ENCODE results near the gene AP3B1.

AP3B1 gene

DNA sequence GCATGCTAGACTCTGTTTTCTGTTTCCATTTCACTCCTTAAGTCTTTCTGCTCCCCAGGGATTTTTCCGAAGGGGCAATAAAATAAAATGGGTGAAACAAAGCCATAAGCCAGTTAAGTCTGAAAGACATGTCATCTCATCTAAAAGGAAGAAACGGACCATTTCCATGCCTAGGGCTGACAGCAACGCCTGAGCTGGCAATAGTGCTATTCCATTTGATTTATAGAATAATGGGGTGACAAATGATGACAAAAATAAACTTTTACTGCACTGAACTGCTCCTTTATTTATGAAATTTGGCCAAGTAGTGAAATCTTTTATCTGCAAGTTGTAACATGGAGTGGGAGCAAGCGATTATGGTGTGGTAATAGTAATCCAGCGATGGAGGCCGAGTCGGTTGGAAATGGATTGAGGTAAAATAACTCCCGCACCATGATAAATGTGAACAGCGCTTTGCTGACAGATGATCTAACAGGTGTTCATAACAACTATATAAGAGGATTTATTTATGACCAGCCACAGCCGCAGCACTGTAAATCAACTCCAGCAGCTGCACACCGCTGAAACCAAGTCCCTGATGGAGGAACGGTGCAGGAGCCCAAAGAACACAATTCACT, 298.6 kb downstream of the AP3B1 start:
- FAIRE-seq = no peak

DNA sequence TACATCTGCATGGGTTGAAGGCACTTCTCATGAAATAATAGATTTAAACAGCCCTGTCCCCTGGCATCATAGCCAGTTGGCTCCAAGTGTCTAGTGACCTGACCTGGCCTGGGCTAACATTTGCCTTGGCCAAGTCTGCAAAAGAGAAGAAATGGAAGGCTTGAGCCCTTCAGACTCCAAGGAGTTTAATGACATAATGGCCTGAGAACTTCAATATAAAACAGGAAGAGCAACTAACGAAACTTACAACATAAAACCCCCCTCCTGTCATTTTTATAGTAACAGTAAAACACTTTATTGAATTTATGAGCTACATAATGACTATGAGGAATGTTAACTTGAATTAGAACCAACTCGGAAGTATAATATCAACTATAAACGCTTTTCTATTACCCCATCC, 299.6 kb downstream of the AP3B1 start:
- no peak for FAIRE-seq

DNA sequence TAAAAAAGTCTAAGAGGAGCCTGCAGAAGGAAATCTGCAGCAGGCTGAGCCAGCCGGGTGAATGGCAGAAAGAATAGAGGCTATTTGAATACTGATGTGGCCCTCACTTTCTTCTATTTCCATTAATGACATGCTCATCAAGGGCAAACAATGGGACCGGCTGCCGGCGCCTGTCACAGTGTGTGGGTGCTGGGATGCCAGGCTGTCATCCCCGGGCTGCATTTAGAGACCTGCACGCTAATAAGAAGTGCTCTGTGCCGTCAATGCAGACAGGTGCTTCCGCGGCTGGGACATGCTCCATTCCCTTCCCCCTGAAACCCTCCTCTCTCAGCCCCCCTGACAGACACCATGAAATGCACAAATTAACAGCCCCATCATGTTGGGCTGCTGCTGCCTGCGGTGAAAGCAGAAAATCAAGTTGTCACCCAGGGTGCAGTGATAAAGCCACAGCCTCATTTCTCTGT, 300.6 kb downstream of the AP3B1 start:
- no peak for FAIRE-seq

DNA sequence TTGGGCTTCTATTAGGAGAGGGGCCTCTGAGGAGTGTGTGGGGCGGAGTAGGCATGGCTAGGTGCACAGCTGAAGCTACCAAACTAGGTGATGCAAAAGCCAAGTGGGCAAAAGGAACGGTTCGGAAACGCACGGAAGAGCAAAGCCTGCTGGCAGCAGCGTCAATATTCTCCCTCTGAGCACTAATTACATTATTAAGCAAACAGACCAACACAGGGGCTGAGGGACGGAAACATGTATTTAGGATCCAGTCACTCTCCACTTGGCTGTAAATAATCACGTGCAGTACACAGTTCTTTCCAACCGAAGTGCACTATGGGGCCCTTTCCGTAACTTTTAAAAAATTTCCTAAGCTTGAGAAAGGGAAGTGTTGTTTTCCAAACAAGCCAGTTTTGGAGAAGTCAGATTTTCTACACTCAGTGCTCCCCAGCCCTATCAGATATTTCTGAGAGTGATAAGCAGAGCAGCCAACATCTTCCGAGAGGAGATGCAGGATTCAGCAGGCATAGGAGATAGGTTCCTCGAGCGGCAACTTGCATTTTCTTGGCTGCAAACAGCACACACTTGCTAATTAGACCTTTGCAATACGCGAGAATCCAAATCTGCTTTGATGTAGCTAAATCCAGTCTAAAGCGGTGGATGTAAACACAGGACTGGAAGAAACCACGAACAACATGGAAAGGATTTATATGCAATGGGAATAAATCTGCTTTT, 301.2 kb downstream of the AP3B1 start:
- FAIRE-seq = no peak

DNA sequence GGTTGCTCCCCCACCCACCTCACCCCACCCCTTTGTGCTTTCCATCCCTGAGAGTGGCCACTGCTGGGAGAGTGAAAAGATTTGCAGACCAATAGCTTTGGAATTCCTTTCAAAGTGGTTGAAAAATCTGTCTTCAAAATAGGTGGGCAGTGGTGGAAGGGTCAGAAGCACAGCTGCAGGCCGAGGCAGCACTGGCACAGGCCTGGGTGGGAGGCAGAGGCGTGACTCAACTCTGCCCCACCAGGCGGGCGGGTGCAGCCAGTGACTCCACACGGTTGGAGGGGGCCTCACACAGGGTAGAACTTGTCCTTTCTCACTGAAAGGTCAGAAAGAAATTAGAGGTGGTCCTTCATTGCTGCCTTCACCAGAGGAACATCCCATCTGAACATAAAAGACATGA, 303.4 kb downstream of the AP3B1 start:
- FAIRE-seq = no peak

DNA sequence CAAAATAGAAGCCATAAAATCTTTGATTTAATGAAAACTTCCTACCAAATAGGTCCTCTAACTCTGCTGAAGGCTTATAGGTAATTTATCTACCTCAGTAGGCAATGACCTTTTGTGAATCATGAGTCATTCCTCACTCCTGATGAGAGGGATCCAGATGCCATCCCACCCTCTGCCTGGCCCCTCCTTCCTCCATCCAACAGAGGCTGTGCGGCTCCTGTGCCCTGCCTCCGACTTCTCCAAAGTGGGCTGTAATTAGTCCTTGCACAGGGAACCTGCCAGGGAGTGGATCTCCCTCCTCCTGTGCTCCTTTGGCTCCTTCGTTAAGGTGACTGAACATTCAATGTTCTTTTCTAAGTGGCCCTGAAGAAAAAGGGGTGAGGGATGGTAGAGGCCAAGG, 304.5 kb downstream of the AP3B1 start:
- no peak for FAIRE-seq

DNA sequence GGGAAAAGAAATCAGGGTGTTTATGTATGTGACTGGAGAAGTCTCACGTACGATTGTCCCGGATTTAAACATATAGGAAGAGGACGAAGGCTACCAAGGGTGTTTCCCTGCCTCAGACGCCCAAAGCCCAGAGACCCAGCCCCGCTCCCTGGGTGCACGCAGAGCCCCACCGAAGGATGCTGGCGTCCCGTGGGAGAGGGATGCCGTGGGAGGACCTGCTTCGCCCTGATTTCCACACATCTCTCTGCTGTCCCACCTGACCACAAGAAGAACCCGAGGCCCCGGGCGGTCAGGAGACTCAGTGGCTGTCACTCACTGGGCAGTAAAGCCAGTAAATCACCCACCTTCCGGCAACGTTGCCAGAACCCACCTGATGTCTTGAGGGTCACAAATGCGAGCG, 306.5 kb downstream of the AP3B1 start:
- no peak for FAIRE-seq

DNA sequence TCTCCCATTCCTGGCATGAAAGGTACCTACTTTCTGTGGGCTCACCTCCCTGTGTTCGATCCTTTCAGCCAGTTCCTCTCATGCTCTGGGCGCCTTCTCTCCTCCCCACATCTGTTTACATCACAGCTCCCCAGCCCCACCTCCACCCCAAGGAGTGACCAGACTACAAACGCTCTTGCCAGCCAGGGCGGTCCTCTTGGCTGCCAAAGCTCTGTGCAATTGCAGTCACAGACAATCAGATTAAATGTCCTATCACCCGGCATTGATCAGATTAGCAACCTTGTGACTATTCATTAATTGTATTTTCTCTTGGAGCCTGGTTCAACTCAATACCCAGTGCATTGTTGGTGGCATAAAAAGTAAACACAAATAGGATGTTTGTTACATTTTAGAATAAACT, 307.2 kb downstream of the AP3B1 start:
- no peak for FAIRE-seq

DNA sequence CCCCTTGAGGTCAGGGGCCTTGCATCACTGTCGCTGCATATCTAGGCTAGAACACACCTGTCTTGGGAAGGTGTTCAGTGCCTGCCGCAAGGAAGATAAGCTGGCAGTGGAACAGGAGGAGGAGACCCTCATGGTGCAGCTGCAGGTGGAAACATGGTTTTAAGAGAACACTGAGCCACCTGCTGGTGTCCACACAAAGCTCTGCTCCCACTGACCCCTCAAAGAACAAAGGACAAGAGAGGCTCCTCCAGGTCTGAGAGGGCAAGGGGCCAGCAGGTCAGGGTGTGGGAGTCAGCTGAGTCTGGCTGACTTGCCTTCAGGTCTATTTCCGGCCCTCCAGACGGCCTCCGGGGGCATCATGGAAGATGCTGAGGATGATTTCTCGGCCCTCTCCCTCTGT, 308.2 kb downstream of the AP3B1 start:
- FAIRE-seq = no peak

DNA sequence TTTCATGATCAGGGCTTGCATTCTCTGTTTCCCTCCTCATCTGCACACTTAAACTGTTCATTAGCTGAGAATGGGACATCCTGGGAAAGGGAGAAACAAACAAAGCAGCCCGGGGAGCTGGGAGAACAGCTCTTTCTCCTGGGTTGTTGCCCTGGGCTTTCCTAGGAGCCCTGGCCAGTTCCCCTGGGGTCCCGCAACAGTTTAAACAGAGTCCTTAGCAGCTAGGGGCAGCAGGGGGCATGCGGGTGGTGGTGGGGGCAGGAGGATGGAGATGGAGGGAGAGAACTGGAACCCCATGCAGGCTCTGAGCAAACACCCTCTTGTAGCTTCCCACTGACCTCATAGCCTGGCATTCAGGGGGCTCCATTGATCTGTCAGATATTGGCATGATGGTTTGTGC, 309.3 kb downstream of the AP3B1 start:
- no peak for FAIRE-seq

DNA sequence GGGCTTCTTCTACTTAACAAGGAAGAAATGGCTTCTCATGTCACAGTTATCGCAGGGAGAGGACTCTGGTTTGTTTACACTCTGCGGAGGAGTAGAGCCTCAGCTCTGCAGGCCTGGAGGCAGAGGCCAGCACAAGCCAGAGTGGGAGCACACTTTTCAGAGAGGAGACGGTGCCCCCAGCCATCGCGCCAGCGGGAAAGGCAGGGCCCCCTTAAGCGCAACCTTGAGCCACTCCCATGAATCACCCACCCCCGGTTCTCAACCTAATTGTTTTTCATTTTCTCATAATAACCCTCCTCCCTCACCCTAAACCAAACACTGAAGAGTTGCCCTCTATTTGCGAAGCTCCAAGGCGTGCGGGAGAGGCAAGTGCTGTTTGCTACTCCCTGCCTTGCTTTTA, 309.9 kb downstream of the AP3B1 start:
- no peak for FAIRE-seq

DNA sequence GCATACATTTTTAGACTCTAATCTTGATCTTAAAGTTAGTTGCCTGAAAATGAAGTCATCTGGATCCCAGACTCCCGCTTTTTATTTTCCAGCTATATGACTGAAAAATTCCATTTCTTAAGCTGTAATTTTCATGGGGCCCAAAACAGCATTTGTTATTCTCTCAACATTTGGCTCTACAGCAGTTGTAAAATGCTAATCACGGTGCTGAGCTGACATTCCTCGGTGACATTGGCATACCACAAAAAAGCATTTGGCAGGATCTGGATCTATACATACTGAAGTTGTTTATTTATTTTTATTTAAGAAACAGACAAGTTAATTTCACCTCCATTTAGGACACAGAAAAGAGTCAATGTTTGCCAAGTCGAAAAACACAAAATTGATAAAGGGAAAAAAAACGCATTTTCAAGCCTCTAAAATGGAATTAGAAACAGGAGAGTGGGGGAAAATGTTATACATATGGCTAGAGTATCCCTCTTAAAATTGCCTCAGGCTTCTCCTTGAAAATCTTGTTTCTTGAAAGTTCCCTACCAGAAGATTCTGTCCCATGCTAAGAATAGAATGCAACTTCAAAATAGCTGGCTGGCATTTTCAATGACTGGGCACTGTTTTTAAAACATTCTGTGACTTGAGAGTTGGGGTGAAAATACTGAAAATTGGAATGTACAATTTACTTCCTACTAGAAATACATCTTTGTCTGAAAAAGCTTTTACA, 310.9 kb downstream of the AP3B1 start:
- FAIRE-seq = no peak

DNA sequence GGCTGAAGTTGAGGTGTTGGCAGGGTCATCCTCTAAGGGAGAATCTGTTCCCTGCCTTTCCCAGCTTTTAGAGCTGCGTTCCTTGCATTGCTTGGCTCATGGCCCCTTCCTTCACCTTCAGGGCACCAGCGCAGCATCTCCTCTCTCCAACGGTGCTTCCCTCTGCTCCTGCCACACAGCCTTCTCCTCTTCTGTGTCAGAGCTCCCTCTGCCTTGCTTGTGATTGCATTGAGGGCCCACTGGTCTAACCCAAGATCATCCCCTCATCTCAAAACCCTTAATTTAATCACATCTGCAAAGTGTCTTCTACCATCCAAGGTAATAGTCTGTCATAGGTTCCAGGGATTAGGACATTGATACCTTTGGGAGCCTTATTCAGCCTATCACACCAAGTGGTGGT, 312.7 kb downstream of the AP3B1 start:
- no peak for FAIRE-seq

DNA sequence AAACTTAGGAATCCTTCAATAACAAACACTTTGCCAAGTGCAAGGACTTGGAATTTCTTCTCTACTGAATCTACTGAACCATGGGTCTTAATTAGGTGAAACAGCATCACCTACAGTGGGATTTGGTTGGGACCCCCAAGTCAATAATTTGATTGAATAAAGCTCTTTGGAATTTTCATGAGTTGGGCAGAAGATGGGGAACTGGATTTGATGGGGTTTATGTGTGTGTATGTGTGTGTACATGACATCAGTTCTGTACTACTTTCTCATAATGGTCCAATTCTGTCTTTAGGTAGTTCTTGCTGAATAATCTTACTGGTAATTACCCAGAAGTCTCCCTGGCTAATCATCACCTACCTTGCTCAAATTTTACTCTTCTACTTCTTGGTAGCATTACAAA, 319.9 kb downstream of the AP3B1 start:
- no peak for FAIRE-seq

DNA sequence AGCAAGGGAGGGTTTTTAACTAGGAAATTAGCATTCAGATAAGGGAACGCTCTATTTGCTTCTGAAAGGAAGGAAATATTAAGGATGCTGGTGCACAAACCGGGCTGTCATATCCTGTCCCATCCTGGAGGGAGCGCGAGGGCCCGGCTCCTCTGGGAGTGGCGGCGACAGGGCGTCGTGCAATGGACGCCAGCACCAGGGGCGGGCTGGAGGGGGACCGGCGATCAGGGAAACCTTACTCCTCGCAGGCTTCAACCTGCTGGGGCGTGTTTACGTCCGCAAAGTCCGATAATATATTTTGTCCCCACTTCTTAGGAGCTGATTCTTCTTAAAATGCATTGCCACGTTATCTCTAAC, 321.3 kb downstream of the AP3B1 start:
- FAIRE-seq = no peak

DNA sequence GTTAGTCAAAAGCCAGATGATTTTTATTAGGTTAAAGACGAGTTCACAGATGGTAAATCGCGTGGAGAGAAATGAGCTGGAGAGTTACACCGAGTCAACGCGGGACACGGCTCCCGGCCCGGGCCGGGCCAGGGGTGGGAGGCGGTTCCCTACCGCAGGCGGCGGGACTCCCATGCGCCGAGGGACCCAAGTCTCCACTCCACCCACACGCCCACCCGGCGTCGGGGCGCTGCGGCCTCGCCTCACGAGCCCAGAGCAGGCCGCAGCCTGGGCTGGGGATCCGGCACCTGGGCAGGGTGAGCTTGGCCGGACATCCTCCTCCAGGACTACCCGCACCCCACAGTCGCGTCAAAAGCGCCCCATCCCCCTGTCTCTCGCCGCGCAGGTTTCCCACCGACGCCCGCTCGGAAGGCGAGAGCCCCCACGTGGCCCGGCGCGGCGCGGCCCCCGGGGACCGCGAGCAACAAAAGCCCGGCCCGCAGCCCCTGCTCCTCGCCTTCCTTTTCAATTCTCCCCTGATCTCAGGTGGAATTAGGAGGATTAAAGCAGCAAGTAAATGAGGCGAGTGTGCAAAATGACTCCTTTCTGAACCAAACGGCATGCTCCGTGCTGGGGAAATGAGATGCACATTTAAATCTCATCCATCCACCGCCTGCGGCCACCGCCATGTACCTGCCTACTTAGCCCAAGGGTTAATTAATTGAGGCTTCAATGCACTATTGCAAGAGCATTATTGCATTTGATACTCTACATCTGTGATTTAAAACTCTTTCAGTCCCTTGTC, 321.8 kb downstream of the AP3B1 start:
- no peak for FAIRE-seq

DNA sequence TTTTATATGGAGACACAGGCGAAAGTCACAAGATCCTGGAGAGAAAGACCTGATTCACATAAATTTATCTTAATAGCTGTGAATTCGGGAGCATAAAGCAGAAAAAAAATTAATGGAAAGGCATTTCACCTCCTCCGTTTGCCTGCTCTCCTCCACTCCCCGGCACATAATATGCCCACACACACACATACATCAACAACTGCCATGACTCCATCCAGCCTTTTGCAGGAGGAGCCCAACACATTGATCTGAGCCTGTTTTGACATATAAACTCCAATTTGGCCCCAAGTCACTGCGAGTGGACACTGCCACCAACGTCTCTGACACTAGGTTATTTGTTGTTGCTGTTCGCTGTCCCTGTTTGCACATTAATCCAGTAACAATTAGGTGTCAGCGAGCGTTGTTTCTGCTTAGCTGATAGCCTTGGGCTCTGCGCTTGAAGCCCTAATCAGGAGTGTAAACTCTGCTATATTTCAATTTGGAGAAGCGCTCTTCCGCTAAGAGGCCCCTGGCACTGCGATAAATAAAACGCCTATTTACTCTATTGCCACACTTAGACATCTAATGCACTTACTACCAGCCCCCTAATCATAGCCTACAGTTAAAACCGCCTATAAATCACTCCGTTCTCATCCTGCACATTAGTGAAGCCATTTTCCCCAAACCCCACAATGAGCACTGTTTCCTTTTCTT, 322.6 kb downstream of the AP3B1 start:
- FAIRE-seq = no peak

DNA sequence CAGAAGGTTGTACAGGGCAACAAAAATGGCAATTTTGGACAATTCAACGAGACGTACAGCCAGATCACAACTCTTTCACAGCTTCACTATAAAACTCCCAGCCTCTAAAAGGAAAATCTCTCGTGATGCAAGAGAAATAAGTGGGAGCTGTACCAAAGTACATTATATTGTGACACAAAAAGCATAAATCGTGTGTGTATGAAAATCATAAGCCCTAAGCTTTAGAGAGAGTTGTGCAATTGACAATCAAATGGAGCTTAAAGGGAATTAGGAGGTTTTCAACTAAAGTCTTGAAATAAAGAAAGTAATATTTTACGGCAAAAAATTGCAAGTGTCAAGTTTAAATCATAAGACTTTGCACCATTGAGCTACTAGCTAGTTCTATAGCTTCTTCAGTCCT, 323.6 kb downstream of the AP3B1 start:
- no peak for FAIRE-seq

DNA sequence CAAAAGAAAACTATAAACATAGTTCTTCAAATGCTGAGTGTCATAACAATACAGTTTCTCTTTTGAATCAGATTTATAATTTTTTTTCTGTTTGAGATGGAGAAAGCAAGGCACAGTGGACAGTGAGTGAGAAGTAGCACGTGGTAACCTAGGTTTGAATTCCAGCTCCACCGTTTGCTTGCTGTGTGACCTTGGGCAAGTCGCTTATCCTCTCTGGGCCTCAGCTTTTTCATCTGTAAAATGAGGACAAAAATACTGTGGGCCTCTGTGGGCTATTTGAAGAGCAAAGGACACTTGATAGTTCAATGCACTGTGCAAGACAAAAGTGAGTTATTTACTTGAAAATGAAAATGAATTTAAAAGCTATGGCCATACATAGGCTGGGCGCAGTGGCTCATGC, 330.7 kb downstream of the AP3B1 start:
- FAIRE-seq = no peak

DNA sequence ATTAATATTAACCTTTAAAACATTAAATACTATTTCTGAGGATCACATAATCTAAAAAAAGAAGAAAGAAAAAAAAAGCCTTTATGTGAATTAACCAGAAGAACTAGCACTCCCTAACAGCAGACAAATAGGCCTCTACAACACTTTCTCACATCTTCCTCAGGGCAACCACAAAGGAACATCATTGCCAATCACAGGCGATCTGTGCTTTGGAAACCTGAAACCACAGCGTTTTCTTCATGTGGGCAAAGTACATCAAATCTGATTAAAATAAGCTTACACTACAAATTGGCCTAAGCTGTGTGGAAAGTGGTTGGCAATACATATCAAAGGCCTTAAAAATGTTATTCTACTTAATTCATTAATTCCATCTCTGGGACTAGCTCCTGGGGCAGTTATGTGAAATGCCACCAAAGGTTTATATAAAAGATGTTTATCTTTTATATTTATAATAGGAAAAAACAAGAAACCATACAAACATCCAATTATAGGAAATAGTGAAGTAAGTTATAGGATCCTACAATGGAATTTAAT, 333.6 kb downstream of the AP3B1 start:
- peak; percentile 16 for FAIRE-seq

DNA sequence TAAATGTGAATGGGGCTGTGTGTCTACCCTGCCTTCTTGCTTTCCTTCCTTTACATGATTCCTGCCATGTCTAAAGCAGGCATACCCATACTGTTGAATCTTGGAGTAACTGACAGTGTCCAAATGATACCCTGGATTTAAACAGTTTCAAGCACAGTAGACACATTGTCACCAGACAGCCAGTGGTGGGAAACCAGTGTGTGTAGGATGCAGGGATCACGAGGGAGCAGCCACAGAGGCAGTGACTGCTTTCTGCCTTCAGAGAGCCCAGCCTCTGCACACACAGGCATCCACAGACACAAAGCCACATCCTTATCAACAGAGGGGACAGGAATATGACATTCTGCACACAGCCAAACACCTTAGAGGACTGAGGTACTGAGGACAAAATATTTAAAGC, 334.2 kb downstream of the AP3B1 start:
- no peak for FAIRE-seq

DNA sequence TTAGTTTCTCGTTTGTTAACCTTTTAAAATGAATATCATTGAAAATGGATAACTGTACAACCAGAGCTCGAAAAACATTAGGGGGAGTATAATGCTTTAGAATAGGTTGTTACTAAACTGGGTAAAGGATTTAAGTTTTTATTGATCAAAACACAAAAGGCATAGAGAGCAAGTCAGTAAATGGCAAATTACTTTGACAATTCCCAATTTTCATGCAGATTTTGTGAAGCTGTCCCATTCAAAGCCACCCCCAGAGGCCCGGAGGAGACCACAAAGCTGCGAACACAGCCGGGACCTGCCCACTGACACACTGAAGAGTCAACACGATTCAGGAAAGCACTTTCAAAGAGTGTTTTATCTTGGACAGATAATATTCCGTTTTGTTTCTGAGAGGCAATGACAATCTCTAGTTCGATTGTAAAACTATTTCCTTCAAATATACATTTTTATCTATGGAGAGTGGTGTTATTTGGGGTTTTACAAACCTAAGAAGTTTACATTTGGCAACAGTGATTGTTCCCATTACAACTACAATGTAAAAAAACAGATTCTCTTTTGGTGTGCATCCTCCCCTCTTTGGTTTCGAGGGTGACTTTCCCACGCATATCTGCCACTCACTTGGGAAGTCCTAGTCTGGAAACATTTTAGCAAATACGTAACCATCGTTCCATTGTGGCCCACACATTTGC, 335.7 kb downstream of the AP3B1 start:
- FAIRE-seq = no peak
